Activated CD8-positive, alpha-beta T cell treated with anti-CD3 and anti-CD28 coated beads, Interleukin-2, amount 10 ng/mL, durations not matched to agents 7 days and 5 days (primary cell): ENCODE data around the gene HACL1. TPM values are rescaled to one million over a fixed set of nuclear protein-coding genes. Genes with fewer than 3 reads are reported as not detected.
"Not testable (repeated sequence)": the region's sequence is repeated elsewhere in the genome, so short reads cannot be mapped to it uniquely, and the experiment has no call there.

ENCODE experiments used
- ATAC-seq: fragments of 150-1000 bp; cut with Tn5 transposase; one replicate; pipeline ENCODE4 v1.10.0; 2021; ENCODE audit warnings: moderate library complexity
- CTCF ChIA-PET: fragments of 350-600 bp; sonication (Branson Sonifier 250); formaldehyde crosslinking; loops from one replicate; lab custom pipeline; 2021; ENCODE audit warnings: antibody characterized with exemption; lab: Charles Lee
- POLR2A ChIA-PET: fragments of 350-600 bp; sonication (Branson Sonifier 250); formaldehyde crosslinking; loops from one replicate; lab custom pipeline; 2021; ENCODE audit warnings: antibody characterized with exemption; lab: Charles Lee
- DNase-seq: peaks from one replicate; pipeline ENCODE4 v3.0.0-alpha.2; 2020
- H3K27ac Mint-ChIP-seq: one replicate; pipeline ENCODE4 v1.8.0; 2021; ENCODE audit warnings: mild to moderate bottlenecking, mixed read lengths
- H3K27me3 Mint-ChIP-seq: one replicate; pipeline ENCODE4 v1.8.0; 2021; ENCODE audit warnings: low read depth, mixed read lengths
- H3K36me3 Mint-ChIP-seq: one replicate; pipeline ENCODE4 v1.8.0; 2021; ENCODE audit warnings: low read depth, mixed read lengths
- H3K4me1 Mint-ChIP-seq: one replicate; pipeline ENCODE4 v1.8.0; 2021; ENCODE audit warnings: low read depth, mixed read lengths
- H3K4me3 Mint-ChIP-seq: one replicate; pipeline ENCODE4 v1.8.0; 2021; ENCODE audit warnings: mild to moderate bottlenecking, mixed read lengths
- H3K9me3 Mint-ChIP-seq: one replicate; pipeline ENCODE4 v1.8.0; 2022; ENCODE audit warnings: mixed read lengths; ENCODE audit not compliant: insufficient read depth
- total RNA-seq, 2 experiments: library from RNA; stranded (reverse); gene quantifications; one replicate each; pipeline ENCODE4 v1.2.3, GENCODE V29; 2021

Gene HACL1
- total RNA-seq, 2 experiments from 2014 or later, result 23.9 to 24.9 TPM

DNA sequence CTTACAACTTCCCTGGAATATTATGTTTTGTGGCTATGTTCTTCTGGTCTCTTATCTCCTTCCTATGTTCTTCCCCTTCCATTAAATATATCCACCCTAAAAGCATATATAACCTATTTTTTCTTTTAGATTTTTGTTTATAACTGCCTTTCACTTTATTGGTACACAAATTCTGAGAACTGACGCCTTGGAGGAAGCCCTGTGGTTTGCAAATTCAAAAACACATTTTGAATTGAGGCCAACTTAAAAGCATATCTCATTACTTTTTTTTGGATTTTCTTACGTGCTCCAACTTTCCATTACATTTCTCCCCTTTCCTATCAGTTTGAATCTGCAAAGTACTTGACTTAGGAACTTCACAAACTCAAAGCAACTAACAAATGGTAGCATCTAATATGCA, 64.5 kb downstream of the HACL1 start:
- Mint-ChIP-seq H3K9me3 (peaks cover 3% of the 10 kb centered on the region), H3K27me3 (no peaks in the 10 kb centered on the region), H3K4me1 (peaks cover 75% of the 10 kb centered on the region), H3K4me3 (peak overlapping the region; percentile 74), H3K27ac (peak overlapping the region; percentile 94), H3K36me3 (peaks cover 35% of the 10 kb centered on the region)
- DNase-seq (peak; percentile 35), ATAC-seq (no peak)
- POLR2A ChIA-PET, result no interaction called here
- CTCF ChIA-PET, result interaction anchor here (2.0 kb wide), 1 partner anchor 20 kb away, joined by 11 read pairs; no protein-coding TSS in a partner anchor

DNA sequence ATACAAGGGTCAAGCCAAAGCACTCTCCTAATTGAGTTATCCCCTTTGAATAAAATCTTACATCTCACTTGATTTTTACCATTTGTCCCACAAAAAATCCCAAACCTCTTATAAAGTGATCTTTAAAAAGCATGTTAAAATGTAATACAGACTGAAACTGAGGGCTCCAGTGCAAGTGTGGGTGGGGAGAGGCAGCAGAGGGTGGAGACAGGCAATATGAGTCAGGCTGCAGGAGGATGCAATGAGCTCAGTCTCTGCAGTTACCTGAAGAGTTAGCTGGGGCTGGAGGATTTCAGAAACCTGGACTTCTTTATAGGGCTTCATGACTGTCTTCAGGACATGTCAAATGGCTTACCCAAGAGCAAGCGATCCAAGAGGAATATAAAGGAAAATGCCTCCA, 65.6 kb downstream of the HACL1 start:
- ChIA-PET CTCF (interaction anchor here (0.6 to 2.1 kb wide), 9 partner anchors 9 to 268 kb away, joined by 3 to 22 read pairs (median 4); partner anchors contain the start of genes BTD and HACL1), POLR2A (interaction anchor here (0.6 to 1.0 kb wide), 3 partner anchors 12 to 21 kb away, joined by 3 to 5 read pairs (median 3); no protein-coding TSS in a partner anchor)
- H3K4me1 Mint-ChIP-seq, result peaks cover 74% of the 10 kb centered on the region
- DNase-seq (peak; percentile 77), ATAC-seq (peak; percentile 95)
- peaks cover 30% of the 10 kb centered on the region for H3K36me3 Mint-ChIP-seq
- peak overlapping the region; percentile 94 for H3K27ac Mint-ChIP-seq
- no peaks in the 10 kb centered on the region for H3K27me3 Mint-ChIP-seq
- peak overlapping the region; percentile 61 for H3K4me3 Mint-ChIP-seq
- H3K9me3 Mint-ChIP-seq, result peaks cover 3% of the 10 kb centered on the region

DNA sequence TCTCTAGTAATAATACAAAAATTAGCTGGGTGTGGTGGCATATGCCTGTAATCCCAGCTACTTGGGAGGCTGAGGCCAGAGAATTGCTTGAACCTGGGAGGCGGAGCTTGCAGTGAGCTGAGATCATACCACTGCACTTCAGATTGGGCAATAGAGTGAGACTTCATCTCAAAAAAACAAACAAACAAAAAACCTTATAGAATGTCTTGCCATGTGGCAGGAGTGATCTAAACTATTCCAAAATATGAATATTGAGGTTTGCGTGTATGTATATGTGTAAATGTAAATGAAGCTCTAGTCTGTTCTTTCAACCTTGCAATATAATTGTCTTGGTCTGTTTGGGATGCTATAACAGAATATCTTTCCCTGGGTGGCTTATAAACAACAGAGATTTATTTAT, 68.8 kb downstream of the HACL1 start:
- H3K36me3 Mint-ChIP-seq, result peaks cover 14% of the 10 kb centered on the region
- not testable (repeated sequence) for H3K4me3 Mint-ChIP-seq, H3K27me3 Mint-ChIP-seq, H3K9me3 Mint-ChIP-seq, ATAC-seq, H3K27ac Mint-ChIP-seq, DNase-seq
- ChIA-PET POLR2A (interaction anchor here (0.7 kb wide), 1 partner anchor 105 kb away, joined by 3 read pairs; the partner anchor contains the start of genes EAF1 and METTL6), CTCF (interaction anchor here (1.4 to 2.5 kb wide), 2 partner anchors 10 to 24 kb away, joined by 3 to 13 read pairs; no protein-coding TSS in a partner anchor)
- peaks cover 71% of the 10 kb centered on the region for H3K4me1 Mint-ChIP-seq

DNA sequence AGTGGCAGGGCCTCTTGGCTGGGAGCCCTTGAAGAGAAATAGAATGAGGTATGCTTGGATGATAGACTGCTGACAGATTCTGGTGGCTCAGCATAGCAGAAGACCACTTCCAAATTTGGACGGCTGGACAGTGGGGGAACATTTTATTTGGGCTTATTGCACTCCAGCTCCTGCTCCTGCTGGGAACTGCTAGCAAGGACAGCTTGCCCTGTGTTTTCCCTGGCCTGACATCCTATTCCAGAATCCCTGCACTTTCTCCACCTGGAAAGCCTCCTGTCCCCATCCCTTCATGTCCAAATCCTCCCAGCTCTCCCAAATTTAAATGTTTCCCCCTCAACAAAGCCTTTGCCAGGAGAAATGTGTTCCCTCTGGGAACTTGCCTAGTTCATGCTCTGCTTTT, 70.0 kb downstream of the HACL1 start:
- Mint-ChIP-seq H3K36me3 (peaks cover 12% of the 10 kb centered on the region), H3K9me3 (no peaks in the 10 kb centered on the region), H3K27ac (no peak overlapping the region), H3K4me3 (no peak overlapping the region), H3K27me3 (no peaks in the 10 kb centered on the region), H3K4me1 (peaks cover 62% of the 10 kb centered on the region)
- DNase-seq (no peak), ATAC-seq (no peak)
- ChIA-PET CTCF (interaction anchor here (1.4 to 2.5 kb wide), 2 partner anchors 25 to 263 kb away, joined by 5 to 13 read pairs; no protein-coding TSS in a partner anchor), POLR2A (no interaction called here)

DNA sequence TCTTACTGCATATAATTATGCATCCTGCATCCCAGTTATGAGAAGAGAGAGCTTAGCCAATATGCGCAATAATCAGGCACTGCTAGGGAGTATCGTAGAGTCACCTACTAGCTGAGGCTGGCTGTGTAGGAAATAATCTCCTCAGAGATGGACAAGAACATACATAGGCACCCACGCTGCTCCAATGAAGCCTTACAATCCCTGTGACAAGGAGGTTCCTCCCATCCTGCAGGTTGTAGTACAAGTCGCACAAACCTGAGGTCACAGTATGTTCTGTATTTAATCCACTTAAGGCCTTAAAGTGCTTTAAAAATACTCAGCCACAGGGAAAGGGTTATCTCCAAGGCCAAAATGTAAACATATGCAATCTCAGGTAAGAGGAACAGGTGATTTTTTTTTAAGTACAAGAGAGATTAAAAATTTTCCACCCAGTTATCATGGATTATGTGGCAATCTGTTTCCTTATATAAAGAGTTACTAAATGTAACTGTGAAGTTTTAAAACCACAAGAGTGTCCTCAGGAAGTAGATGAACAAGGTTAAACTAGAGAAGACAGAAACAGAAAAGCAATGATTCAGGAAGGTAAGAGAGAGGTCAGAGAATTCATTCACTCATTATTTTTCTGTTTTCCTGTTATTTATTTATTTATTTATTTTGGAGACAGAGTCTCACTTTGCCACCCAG, 72.4 kb downstream of the HACL1 start:
- H3K27ac Mint-ChIP-seq, result peak overlapping the region; percentile 51
- ChIA-PET CTCF (no interaction called here), POLR2A (no interaction called here)
- peaks cover 43% of the 10 kb centered on the region for H3K4me1 Mint-ChIP-seq
- ATAC-seq, result peak; percentile 57
- DNase-seq, result no peak
- H3K9me3 Mint-ChIP-seq, result no peaks in the 10 kb centered on the region
- H3K4me3 Mint-ChIP-seq, result peak overlapping the region; percentile 7
- peaks cover 7% of the 10 kb centered on the region for H3K36me3 Mint-ChIP-seq
- H3K27me3 Mint-ChIP-seq, result no peaks in the 10 kb centered on the region

DNA sequence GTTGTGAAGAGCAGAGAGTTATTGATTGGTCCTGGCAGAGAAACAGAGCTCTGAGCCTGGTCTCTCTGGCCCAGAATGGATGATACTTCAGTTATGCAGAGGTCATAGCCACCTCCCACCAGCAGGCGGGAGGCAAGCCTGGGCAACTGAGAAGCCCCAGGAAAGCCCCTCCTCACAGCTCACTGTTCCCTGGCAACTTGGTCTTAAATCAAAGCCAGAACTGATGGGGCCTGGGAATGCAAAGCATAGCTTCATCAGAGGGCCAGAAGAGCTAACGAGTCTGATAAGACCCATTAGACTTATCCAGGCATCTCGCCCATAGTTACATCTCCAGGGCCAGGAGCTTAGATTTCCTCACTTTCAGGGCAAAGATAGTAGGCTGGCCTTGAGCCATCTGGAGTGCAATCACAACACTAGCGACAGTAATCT, 74.3 kb downstream of the HACL1 start:
- H3K27me3 Mint-ChIP-seq, result no peaks in the 10 kb centered on the region
- DNase-seq (no peak), ATAC-seq (no peak)
- CTCF ChIA-PET, result interaction anchor here (0.7 to 2.4 kb wide), 4 partner anchors 8 to 32 kb away, joined by 3 to 15 read pairs (median 4); no protein-coding TSS in a partner anchor
- H3K36me3 Mint-ChIP-seq, result peaks cover 2% of the 10 kb centered on the region
- no peak overlapping the region for H3K27ac Mint-ChIP-seq
- peaks cover 42% of the 10 kb centered on the region for H3K4me1 Mint-ChIP-seq
- H3K9me3 Mint-ChIP-seq, result no peaks in the 10 kb centered on the region
- POLR2A ChIA-PET, result no interaction called here
- no peak overlapping the region for H3K4me3 Mint-ChIP-seq

DNA sequence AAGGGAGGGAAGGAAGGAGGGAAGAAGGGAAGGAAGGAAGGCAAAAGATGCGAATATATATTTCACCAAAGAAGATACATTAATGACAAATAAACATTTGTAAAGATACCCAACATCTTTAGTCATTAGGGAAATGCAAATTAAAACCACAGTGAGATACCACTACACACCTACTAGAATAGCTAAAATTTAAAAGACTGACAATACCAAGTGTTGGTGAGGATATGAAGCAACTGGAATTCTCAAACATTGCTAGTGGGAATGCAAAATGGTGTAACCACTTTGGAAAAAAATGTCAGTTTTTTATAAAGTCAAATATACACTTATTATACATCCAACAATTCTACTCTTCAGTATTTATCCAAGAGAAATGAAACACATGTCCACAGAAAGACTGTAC, 75.6 kb downstream of the HACL1 start:
- DNase-seq (no peak), ATAC-seq (no peak)
- Mint-ChIP-seq H3K4me1 (peaks cover 44% of the 10 kb centered on the region), H3K4me3 (no peak overlapping the region), H3K9me3 (no peaks in the 10 kb centered on the region), H3K27ac (no peak overlapping the region), H3K36me3 (peaks cover 4% of the 10 kb centered on the region), H3K27me3 (no peaks in the 10 kb centered on the region)
- CTCF ChIA-PET, result interaction anchor here (1.0 to 1.2 kb wide), 2 partner anchors 26 to 30 kb away, joined by 3 to 5 read pairs; no protein-coding TSS in a partner anchor
- POLR2A ChIA-PET, result no interaction called here

DNA sequence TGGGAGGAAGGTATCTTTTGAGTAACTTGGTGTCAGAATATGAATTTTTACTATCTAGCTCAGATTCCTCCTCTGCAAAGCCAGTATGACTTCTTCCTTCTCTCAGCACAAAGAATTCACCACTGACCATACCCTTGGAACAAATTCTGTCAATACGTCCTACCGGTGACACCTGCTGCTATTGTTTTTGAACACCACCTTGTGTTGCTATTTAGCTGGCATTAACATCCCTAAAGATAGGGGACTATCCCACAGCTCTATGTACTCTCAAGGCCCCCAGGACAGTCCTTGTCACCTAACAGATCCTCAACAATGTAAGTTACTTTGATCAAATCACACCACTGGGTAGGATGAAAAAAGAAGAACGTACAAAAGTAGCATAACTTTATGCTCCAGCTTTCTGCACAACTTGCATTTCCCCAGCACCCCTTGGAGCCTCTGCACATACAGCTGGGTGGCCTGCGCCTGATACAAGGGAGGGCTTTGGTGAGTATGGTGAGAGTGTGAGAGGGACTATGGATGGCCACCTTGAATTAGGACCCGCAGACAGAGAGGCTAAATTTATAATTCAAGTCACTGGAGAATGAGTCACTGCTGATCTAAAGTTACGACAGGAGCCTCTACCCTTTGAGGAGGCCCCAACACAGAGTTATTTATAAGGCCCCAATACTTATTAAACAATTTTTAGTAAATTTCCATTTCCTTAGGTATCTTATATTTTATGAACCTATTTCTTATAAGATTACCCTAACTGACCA, 77.5 kb downstream of the HACL1 start:
- H3K36me3 Mint-ChIP-seq, result peaks cover 2% of the 10 kb centered on the region
- ChIA-PET POLR2A (no interaction called here), CTCF (interaction anchor here (0.7 to 2.1 kb wide), 6 partner anchors 10 to 318 kb away, joined by 3 to 10 read pairs (median 3); partner anchors contain the start of gene CAPN7)
- ATAC-seq, result no peak
- H3K27me3 Mint-ChIP-seq, result no peaks in the 10 kb centered on the region
- no peaks in the 10 kb centered on the region for H3K9me3 Mint-ChIP-seq
- DNase-seq, result no peak
- peaks cover 36% of the 10 kb centered on the region for H3K4me1 Mint-ChIP-seq
- no peak overlapping the region for H3K4me3 Mint-ChIP-seq
- H3K27ac Mint-ChIP-seq, result no peak overlapping the region

DNA sequence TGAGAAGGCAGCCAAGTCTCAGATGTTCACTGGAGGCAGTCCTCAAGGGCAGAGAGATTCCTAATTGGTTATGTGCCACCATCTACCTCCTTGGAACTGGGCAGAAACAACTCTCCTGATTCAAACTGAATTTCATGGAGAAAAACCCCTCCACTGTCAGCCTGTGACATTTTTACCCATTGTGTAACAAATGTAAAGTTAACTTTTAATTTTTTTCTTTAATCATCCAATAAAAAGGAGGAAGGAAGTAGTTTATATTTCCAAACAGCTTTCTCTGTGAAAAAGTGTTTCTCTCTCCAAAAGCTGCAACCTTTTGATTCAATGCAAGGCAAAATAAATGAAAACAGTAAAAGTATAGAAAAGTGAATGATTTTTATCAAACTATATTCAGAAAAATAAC, 79.4 kb downstream of the HACL1 start:
- DNase-seq (no peak), ATAC-seq (no peak)
- ChIA-PET CTCF (interaction anchor here (1.2 to 2.1 kb wide), 3 partner anchors 35 to 43 kb away, joined by 3 to 10 read pairs (median 6); no protein-coding TSS in a partner anchor), POLR2A (interaction anchor here (0.7 to 1.1 kb wide), 3 partner anchors 14 to 46 kb away, joined by 3 read pairs; no protein-coding TSS in a partner anchor)
- Mint-ChIP-seq H3K9me3 (no peaks in the 10 kb centered on the region), H3K27me3 (no peaks in the 10 kb centered on the region), H3K4me1 (peaks cover 27% of the 10 kb centered on the region), H3K36me3 (peaks cover 2% of the 10 kb centered on the region), H3K27ac (peak overlapping the region; percentile 37), H3K4me3 (peak overlapping the region; percentile 44)

DNA sequence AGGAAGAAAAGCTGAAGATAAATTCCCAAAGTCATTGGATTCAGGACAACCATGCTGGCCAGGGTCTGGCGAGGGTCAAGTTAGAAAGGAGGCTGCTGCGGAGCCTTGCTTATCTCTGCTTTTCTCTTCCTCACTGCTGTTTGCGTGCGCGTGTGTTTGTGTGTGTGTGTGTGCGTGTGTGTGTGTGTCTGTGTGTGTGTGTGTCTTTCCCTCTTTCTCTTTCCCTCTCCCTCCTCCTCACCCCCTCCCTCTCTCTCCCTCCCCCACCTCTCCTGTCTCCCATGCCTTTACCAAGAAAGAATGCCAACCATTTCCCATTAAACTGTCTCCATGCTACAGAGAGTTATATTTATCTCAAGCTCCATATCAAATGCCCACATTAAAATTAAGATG, 79.8 kb downstream of the HACL1 start, which contains the start of gene COLQ:
TSS of gene COLQ (minus strand) at position 134 of the 393 bp plus-strand sequence. CDS start at position 53, 81 bp downstream.
- peak within 1 kb of the TSS; percentile 71 for H3K27ac Mint-ChIP-seq
- POLR2A ChIA-PET, result interaction anchor here (0.7 to 1.1 kb wide), 3 partner anchors 14 to 47 kb away, joined by 3 read pairs; no protein-coding TSS in a partner anchor
- peak within 1 kb of the TSS; percentile 67 for H3K4me3 Mint-ChIP-seq
- no peaks in the 10 kb centered on the region for H3K9me3 Mint-ChIP-seq
- H3K4me1 Mint-ChIP-seq, result peaks cover 26% of the 10 kb centered on the region
- no peak for DNase-seq
- H3K36me3 Mint-ChIP-seq, result peaks cover 2% of the 10 kb centered on the region
- ATAC-seq, result no peak
- no peaks in the 10 kb centered on the region for H3K27me3 Mint-ChIP-seq
- CTCF ChIA-PET, result interaction anchor here (1.1 to 1.4 kb wide), 3 partner anchors 24 to 44 kb away, joined by 3 to 6 read pairs (median 4); no protein-coding TSS in a partner anchor
